ENCODE measurements around the gene BCAS3. TPM values are rescaled to one million over a fixed set of nuclear protein-coding genes. Genes with fewer than 3 reads are reported as not detected.

The BCAS3 gene
- total RNA-seq, 2 donors from 2014 or later, result 44.1 to 71.5 TPM

- no peaks in the 10 kb centered on the region for H3K36me3 ChIP-seq (replicated peaks in 1 of 2; ENCODE audit: insufficient read depth in 1 of 2, low read depth in 2 of 2)
- H3K9me3 ChIP-seq, result no peaks in the 10 kb centered on the region
- WGBS, 2 donors, result 14 to 18% methylated on average over 12 to 16 of the region's 16 CpGs
- peaks cover 16% of the 10 kb centered on the region for H3K4me1 ChIP-seq
- intact Hi-C loops (cut with DNase I), result no loop called here
- peak; percentile 84 for ATAC-seq
- no peak overlapping the region for H3K4me3 ChIP-seq
- DNase-seq, result peak; percentile 68 to 84 (median 72)
- peaks cover 0 to 8% of the 10 kb centered on the region in 2 donors for H3K27me3 ChIP-seq
- H3K27ac ChIP-seq, result no peak overlapping the region
- no peak for TF ChIP-seq POLR2A (IDR thresholded peaks at IDR 0.05)
- TF ChIP-seq CTCF (IDR thresholded peaks at IDR 0.05), result no peak
Measured at GRCh38 chr17:61335845-61336655, 658.4 kb downstream of the BCAS3 start.

GRCh38 chr17:61337290-61337689 is 659.6 kb downstream of the BCAS3 start:
- H3K36me3 ChIP-seq (replicated peaks in 1 of 2; ENCODE audit: insufficient read depth in 1 of 2, low read depth in 2 of 2), result no peaks in the 10 kb centered on the region
- no peak overlapping the region for H3K4me3 ChIP-seq
- intact Hi-C loops (cut with DNase I), result no loop called here
- 36 to 58% methylated on average over 3 to 6 of the region's 6 CpGs for WGBS, 2 donors
- ATAC-seq (no peak), DNase-seq (no peak)
- H3K27me3 ChIP-seq, result peaks cover 0 to 8% of the 10 kb centered on the region in 2 donors
- H3K9me3 ChIP-seq, result no peaks in the 10 kb centered on the region
- no peak overlapping the region for H3K27ac ChIP-seq
- H3K4me1 ChIP-seq, result peaks cover 16% of the 10 kb centered on the region
- no peak for TF ChIP-seq CTCF (IDR thresholded peaks at IDR 0.05)
- TF ChIP-seq POLR2A (IDR thresholded peaks at IDR 0.05), result no peak

DNA sequence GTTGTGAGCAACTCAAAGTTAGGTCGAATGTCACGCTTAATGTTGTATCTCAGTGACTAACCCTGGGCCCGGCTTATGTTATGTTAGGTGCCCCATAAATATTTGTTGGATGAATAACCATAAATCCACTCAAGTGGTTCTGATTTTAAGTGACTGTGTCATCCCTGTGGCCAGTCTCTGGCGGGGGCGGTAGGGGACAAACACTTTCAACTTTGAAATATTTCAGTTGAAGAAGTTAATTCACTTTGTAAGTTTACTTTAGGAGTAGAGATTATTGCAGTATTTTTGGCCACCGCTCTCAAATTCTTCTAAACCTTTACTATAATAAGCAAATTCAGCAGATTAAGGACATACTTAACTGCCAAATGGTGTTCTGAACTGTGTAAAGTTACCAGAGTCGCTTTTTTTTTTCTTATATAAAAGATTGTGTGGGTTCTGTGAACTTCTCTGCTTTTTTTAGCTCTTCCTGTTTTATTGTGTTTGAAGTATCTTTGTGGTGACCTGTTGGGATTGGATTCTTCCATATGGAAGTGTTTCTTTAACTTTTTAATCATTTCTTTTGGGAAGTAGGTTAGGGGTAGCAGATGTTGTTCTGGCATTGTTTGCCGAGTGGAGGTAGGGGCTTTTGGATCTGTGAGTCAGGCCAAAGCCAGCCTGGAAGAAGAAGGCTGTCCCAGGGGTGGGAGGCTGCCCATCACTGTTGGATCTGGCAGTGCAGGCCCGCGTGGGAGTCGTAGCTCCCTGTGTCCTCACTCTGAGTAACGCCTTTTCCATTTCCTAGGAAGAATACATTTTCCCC is 660.5 kb downstream of the BCAS3 start:
- intact Hi-C loops (cut with DNase I), result no loop called here
- DNase-seq (no peak), ATAC-seq (no peak)
- Histone ChIP-seq H3K27me3 (peaks cover 0 to 8% of the 10 kb centered on the region in 2 donors), H3K9me3 (no peaks in the 10 kb centered on the region), H3K4me1 (peaks cover 16% of the 10 kb centered on the region), H3K4me3 (no peak overlapping the region), H3K36me3 (replicated peaks in 1 of 2; ENCODE audit: insufficient read depth in 1 of 2, low read depth in 2 of 2) (no peaks in the 10 kb centered on the region), H3K27ac (peak overlapping the region in 1 of 4 donors; percentile 13)
- WGBS, 2 donors, result 79 to 83% methylated on average over 12 of the region's 12 CpGs
- TF ChIP-seq CTCF (IDR thresholded peaks at IDR 0.05) (no peak), POLR2A (IDR thresholded peaks at IDR 0.05) (no peak)

GRCh38 chr17:61338874-61339478 is 661.3 kb downstream of the BCAS3 start:
- no peak overlapping the region for H3K4me3 ChIP-seq
- no peaks in the 10 kb centered on the region for H3K36me3 ChIP-seq (replicated peaks in 1 of 2; ENCODE audit: insufficient read depth in 1 of 2, low read depth in 2 of 2)
- 97 to 98% methylated on average over 5 of the region's 5 CpGs for WGBS, 2 donors
- no peak for DNase-seq
- H3K4me1 ChIP-seq, result peaks cover 16% of the 10 kb centered on the region
- no peak overlapping the region for H3K27ac ChIP-seq
- intact Hi-C loops (cut with DNase I), result no loop called here
- no peaks in the 10 kb centered on the region for H3K9me3 ChIP-seq
- peaks cover 0 to 8% of the 10 kb centered on the region in 2 donors for H3K27me3 ChIP-seq
- ATAC-seq, result no peak
- TF ChIP-seq POLR2A (IDR thresholded peaks at IDR 0.05), result no peak
- no peak for TF ChIP-seq CTCF (IDR thresholded peaks at IDR 0.05)

Data from body of pancreas (tissue), 4 donors.